Neuronal stem cell (in vitro differentiated cells): ENCODE data around the gene FAM118B.
A peak's percentile ranks its signal among the peaks of the same experiment; 100 is the strongest.

Source experiments
- DNase-seq: peaks from one replicate; pipeline ENCODE4 v3.0.0-alpha.2; 2013; ENCODE audit warnings: low spot score
- H2AFZ ChIP-seq: one replicate; pipeline ENCODE4 v1.6.1; 2013; ENCODE audit warnings: mild to moderate bottlenecking, low read length, inconsistent platforms
- H2AK5ac ChIP-seq: 2 replicates; pipeline ENCODE4 v1.6.1; 2013; ENCODE audit warnings: low read depth, mild to moderate bottlenecking, inconsistent platforms, low read length, moderate library complexity, mixed read lengths
- H2BK120ac ChIP-seq: 2 replicates; pipeline ENCODE4 v1.6.1; 2013; ENCODE audit warnings: low read depth, mild to moderate bottlenecking, inconsistent platforms, low read length, moderate library complexity, mixed read lengths
- H2BK12ac ChIP-seq: one replicate; pipeline ENCODE4 v1.6.1; 2013; ENCODE audit warnings: low read length, inconsistent platforms
- H2BK15ac ChIP-seq: 2 replicates; pipeline ENCODE4 v1.6.1; 2013; ENCODE audit warnings: mild to moderate bottlenecking, low read length, inconsistent platforms, mixed read lengths
- H2BK5ac ChIP-seq: one replicate; pipeline ENCODE4 v1.6.1; 2013; ENCODE audit warnings: inconsistent platforms, mild to moderate bottlenecking, low read length, moderate library complexity
- H3K14ac ChIP-seq: one replicate; pipeline ENCODE4 v1.6.1; 2013; ENCODE audit warnings: low read length, inconsistent platforms
- H3K18ac ChIP-seq: 2 replicates; pipeline ENCODE4 v1.6.1; 2013; ENCODE audit warnings: low read length, inconsistent platforms
- H3K23ac ChIP-seq: 2 replicates; pipeline ENCODE4 v1.6.1; 2013; ENCODE audit warnings: low read depth, mild to moderate bottlenecking, mixed read lengths, low read length, inconsistent platforms; ENCODE audit not compliant: poor library complexity
- H3K27ac ChIP-seq: replicated peaks from 3 replicates; pipeline ENCODE4 v1.5.1; 2013; ENCODE audit warnings: low read length, inconsistent platforms
- H3K27me3 ChIP-seq, 3 experiments: 2 replicates each; pipeline ENCODE4 v1.6.1; 2013; ENCODE audit warnings: low read length in 3 of 3, mild to moderate bottlenecking in 2 of 3, inconsistent platforms in 1 of 3, low read depth in 1 of 3, mixed read lengths in 1 of 3, moderate library complexity in 1 of 3; ENCODE audit not compliant: control insufficient read depth in 3 of 3, insufficient read depth in 3 of 3
- H3K36me3 ChIP-seq, 2 donors: replicated peaks in 1 of 2; 2 replicates each; pipeline ENCODE4 v1.6.1; 2013; ENCODE audit warnings: low read length in 2 of 2; ENCODE audit not compliant: control insufficient read depth in 2 of 2, insufficient read depth in 2 of 2
- H3K4ac ChIP-seq: 2 replicates; pipeline ENCODE4 v1.6.1; 2013; ENCODE audit warnings: inconsistent platforms, mild to moderate bottlenecking, low read length, moderate library complexity
- H3K4me1 ChIP-seq, 2 donors: 1 replicate in 1 of 2; 2 replicates in 1 of 2; pipeline ENCODE4 v1.6.1; 2013; ENCODE audit warnings: low read length in 2 of 2, low read depth in 1 of 2; ENCODE audit not compliant: control insufficient read depth in 2 of 2, insufficient read depth in 1 of 2
- H3K4me2 ChIP-seq: one replicate; pipeline ENCODE4 v1.6.1; 2013; ENCODE audit warnings: mild to moderate bottlenecking, low read length, inconsistent platforms; ENCODE audit not compliant: insufficient read depth, poor library complexity, severe bottlenecking
- H3K4me3 ChIP-seq, 2 donors: 2 replicates each; pipeline ENCODE4 v1.5.1; 2013; ENCODE audit warnings: low read length in 2 of 2, mild to moderate bottlenecking in 2 of 2, inconsistent platforms in 1 of 2, moderate library complexity in 1 of 2
- H3K79me1 ChIP-seq: one replicate; pipeline ENCODE4 v1.6.1; 2013; ENCODE audit warnings: low read depth, mild to moderate bottlenecking, inconsistent platforms, low read length, moderate library complexity
- H3K9ac ChIP-seq: one replicate; pipeline ENCODE4 v1.6.1; 2013; ENCODE audit warnings: mild to moderate bottlenecking, low read depth, low read length, inconsistent platforms; ENCODE audit not compliant: poor library complexity
- H3K9me3 ChIP-seq, 2 donors: replicated peaks in 1 of 2; 2 replicates each; pipeline versions ENCODE3 to v1.6.1; 2013; ENCODE audit warnings: low read length in 2 of 2, mild to moderate bottlenecking in 2 of 2, inconsistent platforms in 1 of 2, low read depth in 1 of 2, mixed read lengths in 1 of 2, moderate library complexity in 1 of 2; ENCODE audit not compliant: control insufficient read depth in 2 of 2, insufficient read depth in 1 of 2
- H4K8ac ChIP-seq: one replicate; pipeline ENCODE4 v1.6.1; 2013; ENCODE audit warnings: low read depth, mild to moderate bottlenecking, inconsistent platforms, low read length, moderate library complexity
- H4K91ac ChIP-seq: one replicate; pipeline ENCODE4 v1.6.1; 2013; ENCODE audit warnings: low read length, low read depth, mild to moderate bottlenecking, inconsistent platforms; ENCODE audit not compliant: poor library complexity
- WGBS, 2 donors: extraction: QIAGEN DNeasy Blood & Tissue Kit; methylation state at CpG; one replicate each; pipeline ENCODE4 v1.1.7; 2013; ENCODE audit warnings: missing lambda C conversion rate in 2 of 2, mixed read lengths in 1 of 2; ENCODE audit not compliant: insufficient read length in 2 of 2, insufficient replicate concordance in 1 of 2; ENCODE audit errors: extremely low coverage in 2 of 2; 5-methylcytosine and 5-hydroxymethylcytosine counted together

Gene FAM118B

GRCh38 chr11:126189109-126189929, 22.3 kb upstream of the FAM118B start:
- H3K9me3 ChIP-seq, result no peaks in the 10 kb centered on the region
- no peak overlapping the region for H2AFZ ChIP-seq
- peak overlapping the region; percentile 49 for H2AK5ac ChIP-seq
- peak overlapping the region in 1 of 2 donors; percentile 43 for H3K4me3 ChIP-seq
- H3K9ac ChIP-seq, result peak overlapping the region; percentile 60
- H2BK120ac ChIP-seq, result no peak overlapping the region
- WGBS, 2 donors, result no CpG with 5 or more reads among the region's 22 CpGs
- H3K23ac ChIP-seq, result no peak overlapping the region
- H3K27me3 ChIP-seq, result no peaks in the 10 kb centered on the region
- H2BK5ac ChIP-seq, result no peak overlapping the region
- H4K8ac ChIP-seq, result no peak overlapping the region
- H3K27ac ChIP-seq, result no peak overlapping the region
- H3K18ac ChIP-seq, result peak overlapping the region; percentile 20
- no peak overlapping the region for H3K4me2 ChIP-seq
- no peak overlapping the region for H4K91ac ChIP-seq
- no peak overlapping the region for H3K14ac ChIP-seq
- H2BK15ac ChIP-seq, result peak overlapping the region; percentile 49
- peaks cover 2% of the 10 kb centered on the region for H3K79me1 ChIP-seq
- peaks cover 9 to 24% of the 10 kb centered on the region in 2 donors for H3K4me1 ChIP-seq
- H3K4ac ChIP-seq, result no peak overlapping the region
- H2BK12ac ChIP-seq, result no peak overlapping the region
- H3K36me3 ChIP-seq, result peaks cover 15 to 33% of the 10 kb centered on the region in 2 donors
- no peak for DNase-seq

- H2AFZ ChIP-seq, result no peak overlapping the region
- no peak overlapping the region for H2BK120ac ChIP-seq
- no peak overlapping the region for H3K9ac ChIP-seq
- no CpG with 5 or more reads among the region's 14 CpGs for WGBS, 2 donors
- no peak overlapping the region for H3K18ac ChIP-seq
- H4K8ac ChIP-seq, result no peak overlapping the region
- no peak overlapping the region for H3K4me2 ChIP-seq
- no peak overlapping the region for H2BK5ac ChIP-seq
- H3K9me3 ChIP-seq, result peaks cover 2 to 3% of the 10 kb centered on the region in 2 donors
- H3K27ac ChIP-seq, result no peak overlapping the region
- DNase-seq, result no peak
- H2AK5ac ChIP-seq, result peak overlapping the region; percentile 34
- H2BK12ac ChIP-seq, result no peak overlapping the region
- peaks cover 2 to 11% of the 10 kb centered on the region in 2 donors for H3K4me1 ChIP-seq
- no peak overlapping the region for H2BK15ac ChIP-seq
- peaks cover 15 to 42% of the 10 kb centered on the region in 2 donors for H3K36me3 ChIP-seq
- H3K4ac ChIP-seq, result no peak overlapping the region
- no peaks in the 10 kb centered on the region for H3K27me3 ChIP-seq
- no peak overlapping the region for H3K4me3 ChIP-seq
- peaks cover 2% of the 10 kb centered on the region for H3K79me1 ChIP-seq
- H3K14ac ChIP-seq, result no peak overlapping the region
- no peak overlapping the region for H4K91ac ChIP-seq
- H3K23ac ChIP-seq, result no peak overlapping the region
These were observed 20.8 kb upstream of the FAM118B start for GRCh38 chr11:126190792-126191191.

DNA sequence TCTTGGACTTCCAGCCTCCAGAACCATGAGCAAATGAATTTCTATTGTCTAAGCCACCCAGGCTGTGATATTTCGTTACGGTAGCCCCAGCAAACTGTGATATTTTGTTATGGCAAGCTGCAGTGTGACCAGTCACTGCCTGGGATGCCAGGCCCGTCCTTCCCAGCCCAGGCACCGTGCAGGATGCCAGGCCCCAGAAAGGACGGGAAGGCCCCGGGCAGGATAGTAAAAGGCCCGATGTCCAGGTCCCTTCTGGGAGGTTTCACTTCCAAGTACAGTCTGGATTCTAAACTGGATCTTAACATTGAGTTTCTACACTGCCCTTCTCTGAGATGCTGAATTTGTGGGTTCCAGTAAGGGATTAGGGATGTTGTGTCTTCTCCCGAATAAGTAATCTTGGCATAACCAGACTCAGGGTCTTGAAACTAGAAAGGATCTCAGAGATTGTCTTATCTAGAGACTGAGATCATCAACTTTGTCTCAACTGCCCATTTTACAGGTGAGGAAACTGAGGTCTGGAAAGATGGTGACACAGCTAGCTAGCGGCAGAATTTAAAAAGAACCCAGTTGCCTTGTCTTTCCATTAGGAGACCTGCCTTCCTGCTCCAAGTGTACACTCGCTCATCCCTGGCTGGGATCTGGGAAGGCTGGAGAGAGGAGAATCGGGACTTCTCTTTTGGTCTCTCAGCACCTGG, 20.1 kb upstream of the FAM118B start:
- no peaks in the 10 kb centered on the region for H3K27me3 ChIP-seq
- no peak overlapping the region for H4K8ac ChIP-seq
- H2AK5ac ChIP-seq, result no peak overlapping the region
- no peak overlapping the region for H2AFZ ChIP-seq
- H3K79me1 ChIP-seq, result peaks cover 2% of the 10 kb centered on the region
- no CpG with 5 or more reads among the region's 11 CpGs for WGBS, 2 donors
- H2BK120ac ChIP-seq, result no peak overlapping the region
- H3K18ac ChIP-seq, result no peak overlapping the region
- H3K4me3 ChIP-seq, result no peak overlapping the region
- no peak overlapping the region for H2BK12ac ChIP-seq
- H3K36me3 ChIP-seq, result peaks cover 19 to 47% of the 10 kb centered on the region in 2 donors
- H3K9ac ChIP-seq, result no peak overlapping the region
- H2BK5ac ChIP-seq, result no peak overlapping the region
- H3K14ac ChIP-seq, result no peak overlapping the region
- H3K4ac ChIP-seq, result no peak overlapping the region
- no peak for DNase-seq
- H4K91ac ChIP-seq, result no peak overlapping the region
- peaks cover 5 to 6% of the 10 kb centered on the region in 2 donors for H3K9me3 ChIP-seq
- H3K4me2 ChIP-seq, result no peak overlapping the region
- no peak overlapping the region for H3K23ac ChIP-seq
- peaks cover 0 to 6% of the 10 kb centered on the region in 2 donors for H3K4me1 ChIP-seq
- H3K27ac ChIP-seq, result no peak overlapping the region
- no peak overlapping the region for H2BK15ac ChIP-seq

DNA sequence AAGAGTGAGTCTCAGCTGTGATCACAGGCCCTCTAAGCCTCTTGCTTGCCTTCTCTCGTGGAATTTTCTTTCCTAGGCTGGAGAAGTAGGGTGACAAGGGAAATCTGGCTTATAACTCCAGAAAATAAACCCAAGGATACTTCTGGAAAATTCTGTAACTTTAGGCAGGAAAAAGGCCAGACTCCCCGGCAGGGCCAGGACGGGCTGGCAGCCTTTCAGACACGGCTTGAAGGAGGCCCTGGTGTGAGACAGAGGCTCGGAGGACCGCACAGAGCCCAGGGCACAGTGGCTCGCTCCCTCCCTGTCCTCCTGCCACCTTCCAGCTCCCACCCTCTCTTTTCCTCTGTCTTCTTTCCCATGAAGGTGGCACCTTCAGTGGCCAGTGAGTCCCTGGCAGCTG, 19.2 kb upstream of the FAM118B start:
- Histone ChIP-seq H3K9ac (peak overlapping the region; percentile 27), H2BK15ac (no peak overlapping the region), H3K27ac (no peak overlapping the region), H3K23ac (no peak overlapping the region), H3K4me2 (no peak overlapping the region), H2AK5ac (no peak overlapping the region), H3K9me3 (peaks cover 12% of the 10 kb centered on the region in 2 donors), H2AFZ (no peak overlapping the region), H3K79me1 (peaks cover 2% of the 10 kb centered on the region), H3K4me3 (peak overlapping the region in 1 of 2 donors; percentile 45), H3K4ac (peak overlapping the region; percentile 24), H2BK5ac (no peak overlapping the region), H3K4me1 (peaks cover 0 to 1% of the 10 kb centered on the region in 2 donors), H3K27me3 (peaks cover 0 to 1% (median 0%) of the 10 kb centered on the region in 3 experiments), H2BK12ac (no peak overlapping the region), H4K91ac (no peak overlapping the region), H3K14ac (no peak overlapping the region), H3K18ac (no peak overlapping the region), H4K8ac (no peak overlapping the region), H3K36me3 (peaks cover 26 to 55% of the 10 kb centered on the region in 2 donors), H2BK120ac (no peak overlapping the region)
- WGBS, 2 donors, result no CpG with 5 or more reads among the region's 7 CpGs
- DNase-seq, result no peak
